Stimulated activated CD8-positive, alpha-beta memory T cell treated with anti-CD3 and anti-CD28 coated beads, Interleukin-7, amount 100 ng/mL, for 1 hour (primary cell): ENCODE measurements around the gene ZNF385B.

Source experiments
- DNase-seq, 2 donors: peaks; one replicate each; pipeline ENCODE4 v3.0.0-alpha.2; 2020; ENCODE audit warnings: low read depth in 2 of 2

Gene ZNF385B

GRCh38 chr2:179682756-179683155, 178.7 kb downstream of the ZNF385B start:
- no peak for DNase-seq

GRCh38 chr2:179677746-179678505, 183.5 kb downstream of the ZNF385B start:
- no peak for DNase-seq

GRCh38 chr2:179677077-179677688, 184.2 kb downstream of the ZNF385B start:
- DNase-seq = no peak

GRCh38 chr2:179675435-179675834, 186.0 kb downstream of the ZNF385B start:
- no peak for DNase-seq

GRCh38 chr2:179671043-179671981, 190.1 kb downstream of the ZNF385B start:
- DNase-seq = no peak

GRCh38 chr2:179669196-179669595, 192.2 kb downstream of the ZNF385B start:
- no peak for DNase-seq

GRCh38 chr2:179664972-179665812, 196.2 kb downstream of the ZNF385B start:
- DNase-seq = no peak

GRCh38 chr2:179661986-179662385, 199.4 kb downstream of the ZNF385B start:
- no peak for DNase-seq

GRCh38 chr2:179657068-179657595, 204.3 kb downstream of the ZNF385B start:
- DNase-seq = no peak

GRCh38 chr2:179655627-179656026, 205.8 kb downstream of the ZNF385B start:
- DNase-seq = no peak

- DNase-seq = no peak
These were observed 206.6 kb downstream of the ZNF385B start for GRCh38 chr2:179654806-179655205.

- DNase-seq = no peak
These were observed 209.1 kb downstream of the ZNF385B start for GRCh38 chr2:179652296-179652695.

GRCh38 chr2:179650420-179650819, 211.0 kb downstream of the ZNF385B start:
- no peak for DNase-seq

GRCh38 chr2:179646862-179647587, 214.4 kb downstream of the ZNF385B start:
- no peak for DNase-seq

- DNase-seq = no peak
These were observed 215.1 kb downstream of the ZNF385B start for GRCh38 chr2:179646173-179646769.

GRCh38 chr2:179645047-179645446, 216.4 kb downstream of the ZNF385B start:
- no peak for DNase-seq

GRCh38 chr2:179642462-179642861, 218.9 kb downstream of the ZNF385B start:
- DNase-seq = no peak

- DNase-seq = no peak
These were observed 224.4 kb downstream of the ZNF385B start for GRCh38 chr2:179636995-179637394.

GRCh38 chr2:179636100-179636980, 225.1 kb downstream of the ZNF385B start:
- DNase-seq = no peak
